ENCODE measurements around the gene ALG10. TPM values are rescaled to one million over a fixed set of nuclear protein-coding genes. Genes with fewer than 3 reads are reported as not detected.
"Not testable (repeated sequence)": the region's sequence is repeated elsewhere in the genome, so short reads cannot be mapped to it uniquely, and the experiment has no call there.

Gene ALG10
- total and polyA plus RNA-seq, 2 experiments from 2014 or later, result 2.5 to 16.5 TPM

GRCh38 chr12:34046570-34046969, 24.3 kb downstream of the ALG10 start (continued):
- TF ChIP-seq REST (IDR thresholded peaks at IDR 0.05; ENCODE audit: unreplicated experiment) (no peak), EZH2phosphoT487 (IDR thresholded peaks at IDR 0.05; ENCODE audit: unreplicated experiment) (no peak), ZNF114 (CRISPR knock-in tag; IDR thresholded peaks at IDR 0.05) (no peak)

GRCh38 chr12:34047855-34048254, 25.6 kb downstream of the ALG10 start:
- H3K4me3 Mint-ChIP-seq; H3K4me3 ChIP-seq; H3K27ac ChIP-seq (ENCODE audit: low read depth); H3K27me3 ChIP-seq (ENCODE audit: insufficient read depth); H3K36me3 ChIP-seq (ENCODE audit: insufficient read depth); H3K79me2 ChIP-seq (replicated peaks; ENCODE audit: insufficient read depth); H3K27ac Mint-ChIP-seq; ATAC-seq; H3K4me1 ChIP-seq (ENCODE audit: insufficient read depth); H3K4me2 ChIP-seq; H3K9me2 ChIP-seq (ENCODE audit: insufficient read depth); H2AFZ ChIP-seq; DNase-seq (ENCODE audit: low spot score); H4K20me1 ChIP-seq (replicated peaks; ENCODE audit: insufficient read depth); H3F3A ChIP-seq (replicated peaks; ENCODE audit: low read depth); H3K27me3 Mint-ChIP-seq (ENCODE audit: insufficient read depth, low read depth, poor library complexity); H3K4me1 Mint-ChIP-seq: not testable (repeated sequence)
- Mint-ChIP-seq H3K9me3 (peaks cover 91% of the 10 kb centered on the region), H3K36me3 (ENCODE audit: low read depth) (peaks cover 38% of the 10 kb centered on the region)

GRCh38 chr12:34048714-34049113, 26.4 kb downstream of the ALG10 start:
- peaks cover 5% of the 10 kb centered on the region for H3K27me3 Mint-ChIP-seq (ENCODE audit: insufficient read depth, low read depth, poor library complexity)
- Histone ChIP-seq H2AFZ (no peak overlapping the region), H3K4me2 (no peak overlapping the region), H3K36me3 (ENCODE audit: insufficient read depth) (peaks cover 4% of the 10 kb centered on the region; the same call in 1 of the 2 replicates), H4K20me1 (replicated peaks; ENCODE audit: insufficient read depth) (no peaks in the 10 kb centered on the region), H3K4me3 (no peak overlapping the region), H3K27ac (ENCODE audit: low read depth) (no peak overlapping the region), H3K4me1 (ENCODE audit: insufficient read depth) (no peaks in the 10 kb centered on the region), H3K9me2 (ENCODE audit: insufficient read depth) (no peaks in the 10 kb centered on the region), H3K27me3 (ENCODE audit: insufficient read depth) (no peaks in the 10 kb centered on the region), H3F3A (replicated peaks; ENCODE audit: low read depth) (no peaks in the 10 kb centered on the region), H3K79me2 (replicated peaks; ENCODE audit: insufficient read depth) (no peaks in the 10 kb centered on the region)
- H3K4me3 Mint-ChIP-seq, result no peak overlapping the region
- H3K36me3 Mint-ChIP-seq (ENCODE audit: low read depth), result peaks cover 42% of the 10 kb centered on the region
- no peaks in the 10 kb centered on the region for H3K4me1 Mint-ChIP-seq
- ATAC-seq (no peak), DNase-seq (ENCODE audit: low spot score) (no peak)
- peaks cover 95% of the 10 kb centered on the region for H3K9me3 Mint-ChIP-seq
- no peak overlapping the region for H3K27ac Mint-ChIP-seq
- no peak for TF ChIP-seq CTCF (conservative IDR thresholded peaks at IDR 0.05; ENCODE audit: low read depth in 2 of 2)
- TF ChIP-seq ZNF462 (CRISPR knock-in tag; IDR thresholded peaks at IDR 0.05), result no peak
- no peak for TF ChIP-seq POLR2AphosphoS5 (IDR thresholded peaks at IDR 0.05; ENCODE audit: low read depth)
- no peak for TF ChIP-seq ETS1 (IDR thresholded peaks at IDR 0.05)
- TF ChIP-seq JUNB (IDR thresholded peaks at IDR 0.05; ENCODE audit: unreplicated experiment), result no peak
- no peak for TF ChIP-seq ZNF114 (CRISPR knock-in tag; IDR thresholded peaks at IDR 0.05)
- no peak for TF ChIP-seq EZH2phosphoT487 (IDR thresholded peaks at IDR 0.05; ENCODE audit: unreplicated experiment)
